OCI-LY1 (cell line): Measurements from ENCODE around the gene BABAM1.

ENCODE experiments used
- CTCF ChIP-seq: fragments of 200-600 bp; sonication (generic), shearing (Covaris generic); IDR thresholded peaks from 2 replicates; pipeline ENCODE4 v1.5.1; 2017; ENCODE audit warnings: mild to moderate bottlenecking, antibody characterized with exemption, low read length, moderate library complexity, mixed read lengths
- EZH2 ChIP-seq: fragments of 200-600 bp; sonication (generic), shearing (Covaris generic); IDR thresholded peaks from 2 replicates; pipeline ENCODE4 v1.8.0; 2017; ENCODE audit warnings: borderline replicate concordance, mixed run types, mild to moderate bottlenecking, antibody characterized with exemption, low read length, moderate library complexity, mixed read lengths

DNA sequence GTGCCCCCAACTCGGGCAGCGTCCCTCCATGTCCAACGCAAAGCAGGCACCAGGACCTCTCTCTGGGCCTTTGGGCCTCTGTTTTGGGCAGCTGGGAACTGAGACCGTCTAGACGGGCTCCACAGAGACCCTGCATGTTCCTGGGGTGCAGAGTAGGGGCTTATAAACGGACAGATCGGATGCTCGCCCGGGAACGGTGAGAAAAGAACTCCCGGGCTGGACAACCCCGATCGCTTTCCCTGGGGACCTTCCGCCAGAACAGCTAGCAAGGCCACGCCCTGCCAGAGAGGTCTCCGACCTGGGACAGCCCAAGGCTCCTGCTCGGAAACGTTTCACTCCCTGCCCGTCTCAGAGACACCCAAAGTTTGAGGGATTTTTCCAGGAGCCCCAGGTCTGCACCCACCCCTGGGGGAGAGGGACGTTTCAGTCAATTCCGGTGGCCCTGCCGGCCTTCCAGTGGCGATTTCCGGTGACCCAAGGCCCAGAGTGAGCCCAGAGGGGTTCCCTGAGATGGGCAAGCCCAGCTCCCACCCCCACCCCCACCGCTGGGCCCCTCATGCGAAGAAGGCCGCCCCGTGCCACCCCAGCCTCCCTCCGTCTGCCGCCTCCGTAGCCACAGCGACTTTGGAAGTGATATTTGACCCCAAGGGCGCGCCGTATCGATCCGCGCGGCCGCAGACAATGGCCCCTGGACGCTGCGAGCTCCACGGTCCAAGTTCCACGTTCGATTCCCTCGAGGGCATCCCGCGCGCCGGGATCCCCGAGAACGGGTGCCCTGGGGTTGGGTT, 23.2 kb upstream of the BABAM1 start:
- no peak for TF ChIP-seq EZH2
- no peak for TF ChIP-seq CTCF
